Left ventricle myocardium inferior (tissue), 1 donor: ENCODE measurements around the gene SIRT4. TPM values are rescaled to one million over a fixed set of nuclear protein-coding genes. Genes with fewer than 3 reads are reported as not detected.
"Not testable (repeated sequence)": the region's sequence is repeated elsewhere in the genome, so short reads cannot be mapped to it uniquely, and the experiment has no call there.

Experiments
- DNase-seq: peaks from one replicate; pipeline ENCODE4 v3.0.0-alpha.2; 2020
- H3K27ac ChIP-seq: fragments of 200-600 bp; replicated peaks from 2 replicates; pipeline ENCODE4 v1.8.0; 2021
- H3K27me3 ChIP-seq: fragments of 200-600 bp; 2 replicates; pipeline ENCODE4 v1.8.0; 2021; ENCODE audit warnings: low read depth
- H3K36me3 ChIP-seq: fragments of 200-600 bp; 2 replicates; pipeline ENCODE4 v1.8.0; 2021
- H3K4me1 ChIP-seq: fragments of 200-600 bp; 2 replicates; pipeline ENCODE4 v1.8.0; 2021
- H3K4me3 ChIP-seq: fragments of 200-600 bp; 2 replicates; pipeline ENCODE4 v1.8.0; 2021; ENCODE audit warnings: mild to moderate bottlenecking, moderate library complexity
- H3K9me3 ChIP-seq: fragments of 200-600 bp; replicated peaks from 2 replicates; pipeline ENCODE4 v1.8.0; 2021
- intact Hi-C: fragments of 100-400 bp; cut with micrococcal nuclease; formaldehyde crosslinking; loops from one replicate; pipeline ENCODE4 v1.11.0; 2022
- total RNA-seq: library from RNA; stranded (reverse); fragmentation: NEBNext Ultra II Directional; extraction: Animal tissue kit (Norgen Biotek cat#: 25700); gene quantifications from one replicate; pipeline ENCODE4 v1.2.1, GENCODE V29; 2021
- TF ChIP-seq, protein P1 (sequence below): fragments of 200-600 bp; IDR thresholded peaks from 2 replicates; pipeline ENCODE4 v1.8.0; 2021; ENCODE audit warnings: antibody characterized with exemption, mild to moderate bottlenecking, borderline replicate concordance
- donor health status: DM: no; HTN: yes; CAD: no; lungs with severe emphysema.

SIRT4 gene
- total RNA-seq, 1 donor from 2014 or later, result 6.5 TPM

DNA sequence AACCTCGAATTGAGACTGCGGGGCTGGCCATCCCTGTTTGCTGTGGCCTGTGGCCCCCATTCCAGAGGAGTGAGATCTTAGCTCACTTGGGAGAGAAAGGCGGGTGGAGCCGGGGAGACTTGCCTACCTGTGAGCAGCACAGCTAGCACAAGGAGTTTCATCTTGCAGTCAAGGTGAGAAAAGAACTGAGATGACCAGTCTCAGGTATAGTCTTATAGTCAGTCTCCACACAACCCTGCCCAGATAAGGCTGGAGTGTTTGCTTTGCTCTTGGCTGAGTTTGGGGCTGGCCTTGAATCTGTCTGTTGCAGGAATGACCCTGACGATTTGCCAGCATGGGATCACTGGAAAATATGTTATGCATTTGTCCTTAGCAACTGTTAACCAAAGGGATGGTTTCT lies 25.5 kb downstream of the SIRT4 start, which contains the start of gene PLA2G1B:
Gene PLA2G1B (minus strand): TSS at position 187 of the 400 bp plus-strand sequence. CDS start 26 bp downstream, at position 161.
- H3K4me1 ChIP-seq, result peaks cover 7% of the 10 kb centered on the region
- no peak within 1 kb of the TSS for H3K4me3 ChIP-seq
- intact Hi-C loops, result no loop called here
- peaks cover 12% of the 10 kb centered on the region for H3K27me3 ChIP-seq
- no peaks in the 10 kb centered on the region for H3K9me3 ChIP-seq
- TF ChIP-seq, protein P1, sequence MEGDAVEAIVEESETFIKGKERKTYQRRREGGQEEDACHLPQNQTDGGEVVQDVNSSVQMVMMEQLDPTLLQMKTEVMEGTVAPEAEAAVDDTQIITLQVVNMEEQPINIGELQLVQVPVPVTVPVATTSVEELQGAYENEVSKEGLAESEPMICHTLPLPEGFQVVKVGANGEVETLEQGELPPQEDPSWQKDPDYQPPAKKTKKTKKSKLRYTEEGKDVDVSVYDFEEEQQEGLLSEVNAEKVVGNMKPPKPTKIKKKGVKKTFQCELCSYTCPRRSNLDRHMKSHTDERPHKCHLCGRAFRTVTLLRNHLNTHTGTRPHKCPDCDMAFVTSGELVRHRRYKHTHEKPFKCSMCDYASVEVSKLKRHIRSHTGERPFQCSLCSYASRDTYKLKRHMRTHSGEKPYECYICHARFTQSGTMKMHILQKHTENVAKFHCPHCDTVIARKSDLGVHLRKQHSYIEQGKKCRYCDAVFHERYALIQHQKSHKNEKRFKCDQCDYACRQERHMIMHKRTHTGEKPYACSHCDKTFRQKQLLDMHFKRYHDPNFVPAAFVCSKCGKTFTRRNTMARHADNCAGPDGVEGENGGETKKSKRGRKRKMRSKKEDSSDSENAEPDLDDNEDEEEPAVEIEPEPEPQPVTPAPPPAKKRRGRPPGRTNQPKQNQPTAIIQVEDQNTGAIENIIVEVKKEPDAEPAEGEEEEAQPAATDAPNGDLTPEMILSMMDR, result no peak
- no peak within 1 kb of the TSS for H3K27ac ChIP-seq
- H3K36me3 ChIP-seq, result no peaks in the 10 kb centered on the region
- no peak for DNase-seq

DNA sequence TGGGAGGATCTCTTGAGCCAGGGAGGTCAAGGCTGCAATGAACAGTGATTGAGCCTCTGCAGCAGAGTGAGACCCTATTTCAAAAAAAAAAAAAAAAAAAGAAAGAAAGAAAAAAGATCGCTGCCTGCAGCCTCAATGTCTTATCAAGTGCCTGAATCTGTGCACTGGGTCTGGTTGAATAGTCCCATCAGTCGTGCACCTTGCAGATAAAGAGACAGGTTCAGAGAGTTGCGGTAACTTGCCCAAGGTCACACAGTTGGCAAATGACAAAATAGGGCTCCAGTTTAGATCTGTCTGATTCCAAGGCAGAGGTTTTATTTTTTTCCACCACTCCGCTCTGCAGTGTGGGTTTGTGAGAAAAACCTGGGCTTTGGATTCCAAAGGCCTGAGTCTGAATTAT lies 26.1 kb downstream of the SIRT4 start:
- Histone ChIP-seq H3K4me3 (no peak overlapping the region), H3K27me3 (peaks cover 12% of the 10 kb centered on the region), H3K9me3 (no peaks in the 10 kb centered on the region), H3K27ac (no peak overlapping the region), H3K36me3 (no peaks in the 10 kb centered on the region), H3K4me1 (peaks cover 7% of the 10 kb centered on the region)
- TF ChIP-seq, protein P1, result no peak
- intact Hi-C loops, result no loop called here
- DNase-seq, result no peak

DNA sequence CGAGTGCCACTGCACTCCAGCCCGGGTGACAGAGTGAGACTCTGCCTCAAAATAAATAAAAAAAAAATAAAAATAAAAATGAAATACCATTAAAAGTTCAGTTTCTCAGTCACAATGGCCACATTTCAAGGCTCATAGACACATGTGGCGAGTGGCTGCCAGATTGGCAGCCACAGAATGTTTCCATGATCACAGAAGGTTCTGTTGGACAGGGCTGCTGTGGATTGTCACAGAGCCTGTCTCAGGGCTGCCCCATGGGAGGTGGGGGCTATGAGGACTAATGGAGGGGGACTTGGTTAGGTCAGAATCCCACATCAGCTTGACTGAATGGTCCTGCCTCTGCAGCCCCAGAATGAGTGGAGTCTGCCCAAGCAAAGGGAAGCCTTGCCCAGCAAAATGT lies 29.3 kb downstream of the SIRT4 start:
- Histone ChIP-seq H3K9me3 (no peaks in the 10 kb centered on the region), H3K27ac (no peak overlapping the region), H3K36me3 (no peaks in the 10 kb centered on the region), H3K4me1 (no peaks in the 10 kb centered on the region), H3K27me3 (peaks cover 12% of the 10 kb centered on the region), H3K4me3 (no peak overlapping the region)
- TF ChIP-seq, protein P1, result no peak
- no peak for DNase-seq
- intact Hi-C loops, result no loop called here

DNA sequence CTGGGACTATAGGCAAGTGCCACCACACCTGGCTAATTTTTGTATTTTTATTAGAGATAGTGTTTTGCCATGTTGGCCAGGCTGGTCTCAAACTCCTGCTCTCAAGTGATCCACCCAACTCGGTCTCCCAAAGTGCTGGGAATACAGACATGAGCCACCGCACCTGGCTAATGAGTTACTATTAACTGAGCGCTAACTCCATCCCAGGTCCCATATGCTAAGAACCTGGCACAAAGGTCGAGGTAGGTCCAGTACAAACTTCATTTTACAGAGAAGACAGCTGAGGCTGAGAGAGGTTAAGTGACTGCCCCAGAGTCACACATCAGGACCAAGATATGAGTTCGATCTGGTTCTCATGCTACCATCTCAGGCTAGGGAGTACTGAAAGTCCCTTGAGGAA lies 29.9 kb downstream of the SIRT4 start:
- TF ChIP-seq, protein P1, result no peak
- no peaks in the 10 kb centered on the region for H3K4me1 ChIP-seq
- H3K27ac ChIP-seq, result no peak overlapping the region
- peaks cover 12% of the 10 kb centered on the region for H3K27me3 ChIP-seq
- H3K36me3 ChIP-seq, result no peaks in the 10 kb centered on the region
- DNase-seq, result no peak
- no peak overlapping the region for H3K4me3 ChIP-seq
- intact Hi-C loops, result no loop called here
- H3K9me3 ChIP-seq, result no peaks in the 10 kb centered on the region

DNA sequence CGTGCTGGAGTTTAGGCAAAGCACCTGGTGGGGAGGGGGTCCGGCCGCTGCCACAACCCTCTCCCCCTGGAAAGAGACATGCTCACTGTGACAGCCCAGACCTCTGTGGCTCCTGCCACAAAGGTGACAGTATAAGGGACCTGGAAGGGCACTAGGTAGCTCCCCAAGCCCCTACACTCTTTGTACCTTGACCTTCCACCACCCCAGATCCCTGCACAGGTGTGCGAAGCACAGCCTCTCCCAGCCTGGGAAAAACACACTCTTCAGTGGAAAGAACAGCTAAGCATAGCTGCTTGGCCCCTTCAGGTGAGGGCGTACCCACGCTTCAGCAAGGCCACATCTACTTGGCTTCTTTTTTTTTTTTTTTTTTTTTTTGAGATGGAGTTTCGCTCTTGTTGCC lies 30.4 kb downstream of the SIRT4 start:
- no peak for DNase-seq
- H3K27me3 ChIP-seq, result peaks cover 12% of the 10 kb centered on the region
- H3K9me3 ChIP-seq, result no peaks in the 10 kb centered on the region
- H3K4me1 ChIP-seq, result no peaks in the 10 kb centered on the region
- intact Hi-C loops, result no loop called here
- H3K27ac ChIP-seq, result no peak overlapping the region
- TF ChIP-seq, protein P1, result no peak
- no peaks in the 10 kb centered on the region for H3K36me3 ChIP-seq
- no peak overlapping the region for H3K4me3 ChIP-seq

DNA sequence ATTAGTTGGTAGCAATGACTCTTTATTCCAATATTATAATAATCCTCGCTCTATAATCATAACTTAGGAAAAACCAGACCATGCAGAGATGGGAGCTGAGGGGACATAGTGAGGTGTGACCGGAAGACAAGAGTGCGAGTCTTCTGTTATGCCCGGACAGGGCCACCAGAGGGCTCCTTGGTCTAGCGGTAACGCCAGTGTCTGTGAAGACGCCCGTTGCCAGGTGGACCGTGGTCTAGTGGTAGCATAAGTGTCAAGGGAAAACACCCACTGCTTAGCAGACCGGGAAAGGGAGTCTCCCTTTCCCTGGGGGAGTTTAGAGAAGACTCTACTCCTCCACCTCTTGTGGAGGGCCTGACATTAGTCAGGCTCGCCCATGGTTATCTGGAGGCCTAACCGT lies 33.3 kb downstream of the SIRT4 start:
- intact Hi-C loops, H3K4me3 ChIP-seq, H3K9me3 ChIP-seq, H3K36me3 ChIP-seq, H3K4me1 ChIP-seq, H3K27ac ChIP-seq: not testable (repeated sequence)
- H3K27me3 ChIP-seq, result peaks cover 19% of the 10 kb centered on the region
- peak; percentile 50 for DNase-seq
- TF ChIP-seq, protein P1, result peak; percentile 78

DNA sequence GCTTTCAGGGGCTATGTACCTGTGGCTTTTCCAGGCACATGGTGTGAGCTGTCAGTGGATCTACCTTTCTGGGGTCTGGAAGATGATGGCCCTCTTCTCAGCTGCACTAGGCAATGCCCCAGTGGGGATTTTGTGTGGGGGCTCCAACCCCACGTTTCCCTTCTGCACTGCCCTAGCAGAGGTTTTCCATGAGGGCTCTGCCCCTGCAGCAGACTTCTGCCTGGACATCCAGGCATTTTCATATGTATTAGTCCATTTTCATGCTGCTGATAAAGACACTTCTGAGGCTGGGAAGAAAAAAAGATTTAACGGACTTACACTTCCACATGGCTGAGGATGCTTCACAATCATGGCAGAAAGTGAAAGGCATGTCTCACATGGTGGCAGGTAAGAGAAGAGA lies 34.3 kb downstream of the SIRT4 start:
- H3K4me3 ChIP-seq, H3K27ac ChIP-seq, H3K4me1 ChIP-seq, H3K9me3 ChIP-seq, H3K36me3 ChIP-seq, DNase-seq, intact Hi-C loops: not testable (repeated sequence)
- H3K27me3 ChIP-seq, result peaks cover 17% of the 10 kb centered on the region
